LHCN-M2 (cell line): ENCODE data around the gene RS1. TPM values are rescaled to one million over a fixed set of nuclear protein-coding genes. Genes with fewer than 3 reads are reported as not detected.

Experiments
- DNase-seq: peaks from one replicate; pipeline ENCODE4 v3.0.0-alpha.2; 2012; ENCODE audit warnings: low read depth
- total RNA-seq: library from RNA; depleted of rRNA; stranded (reverse); fragments of >200 nt; gene quantifications from 2 replicates; pipeline ENCODE4 v1.2.3, GENCODE V29; 2014

RS1 gene
- total RNA-seq, 1 experiment from 2014 or later = not detected

GRCh38 chrX:18668071-18668835, 3.7 kb downstream of the RS1 start:
- no peak for DNase-seq

- no peak for DNase-seq
Observed at GRCh38 chrX:18666614-18667013, 5.3 kb downstream of the RS1 start.

GRCh38 chrX:18664947-18665346, 7.0 kb downstream of the RS1 start:
- DNase-seq = no peak

GRCh38 chrX:18661273-18661672, 10.6 kb downstream of the RS1 start:
- DNase-seq = no peak

- DNase-seq = no peak
Observed at GRCh38 chrX:18654875-18655836, 16.8 kb downstream of the RS1 start.

GRCh38 chrX:18652636-18653035, 19.3 kb downstream of the RS1 start:
- DNase-seq = no peak

- no peak for DNase-seq
Observed at GRCh38 chrX:18650662-18651061, 21.2 kb downstream of the RS1 start.

- no peak for DNase-seq
Observed at GRCh38 chrX:18649498-18649951, 22.4 kb downstream of the RS1 start.

- DNase-seq = no peak
Observed at GRCh38 chrX:18647621-18648020, 24.3 kb downstream of the RS1 start.

GRCh38 chrX:18643853-18644252, 28.1 kb downstream of the RS1 start:
- no peak for DNase-seq

- DNase-seq = no peak
Observed at GRCh38 chrX:18643243-18643642, 28.7 kb downstream of the RS1 start.

GRCh38 chrX:18640686-18641085, 31.2 kb downstream of the RS1 start:
- no peak for DNase-seq

- peak; percentile 54 for DNase-seq
Observed at GRCh38 chrX:18639280-18639679, 32.6 kb downstream of the RS1 start.

- DNase-seq = no peak
Observed at GRCh38 chrX:18638398-18638797, 33.5 kb downstream of the RS1 start.

- no peak for DNase-seq
Observed at GRCh38 chrX:18630934-18631333, 41.0 kb downstream of the RS1 start.

- DNase-seq = no peak
Observed at GRCh38 chrX:18624599-18624998, 47.3 kb downstream of the RS1 start.

- no peak for DNase-seq
Observed at GRCh38 chrX:18620349-18620748, 51.6 kb downstream of the RS1 start.

- DNase-seq = no peak
Observed at GRCh38 chrX:18619288-18619687, 52.6 kb downstream of the RS1 start.

GRCh38 chrX:18617407-18617750, 54.5 kb downstream of the RS1 start:
- peak; percentile 53 for DNase-seq

- no peak for DNase-seq
Observed at GRCh38 chrX:18616688-18617406, 55.1 kb downstream of the RS1 start.

GRCh38 chrX:18613930-18614639, 57.8 kb downstream of the RS1 start:
- no peak for DNase-seq
